GM15510 (cell line): Measurements from ENCODE around the gene TTC28.

Experiments
- POLR2A ChIP-seq: IDR thresholded peaks from 3 replicates; pipeline ENCODE4 v1.6.1; 2011; ENCODE audit warnings: borderline replicate concordance; ENCODE audit not compliant: insufficient read length; ENCODE audit errors: extremely low read depth

Gene TTC28

GRCh38 chr22:28329186-28330073 lies 350.2 kb downstream of the TTC28 start:
- TF ChIP-seq POLR2A: no peak

GRCh38 chr22:28328756-28329155 lies 350.9 kb downstream of the TTC28 start:
- no peak for TF ChIP-seq POLR2A

GRCh38 chr22:28316014-28316413 lies 363.6 kb downstream of the TTC28 start:
- no peak for TF ChIP-seq POLR2A

GRCh38 chr22:28314959-28315358 lies 364.7 kb downstream of the TTC28 start:
- no peak for TF ChIP-seq POLR2A

DNA sequence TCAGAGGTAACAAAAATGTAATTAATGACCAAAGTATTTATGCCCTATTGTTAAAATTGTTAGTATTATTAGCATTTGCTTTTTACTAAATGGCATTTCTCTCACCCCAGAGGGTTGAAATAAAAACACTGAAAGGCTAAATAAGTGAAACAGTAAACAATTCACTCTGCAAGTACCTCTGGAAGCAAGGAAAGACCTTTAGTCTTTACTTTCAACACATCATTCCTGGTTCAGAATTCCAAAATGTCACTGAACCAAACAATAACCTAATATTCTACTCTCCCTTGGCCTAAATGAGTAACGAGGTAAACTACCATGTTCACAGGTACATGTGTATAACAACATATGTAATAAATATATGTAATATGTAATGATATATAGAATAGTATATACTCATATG lies 369.3 kb downstream of the TTC28 start:
- no peak for TF ChIP-seq POLR2A

GRCh38 chr22:28299753-28300152 lies 379.9 kb downstream of the TTC28 start:
- TF ChIP-seq POLR2A: no peak

DNA sequence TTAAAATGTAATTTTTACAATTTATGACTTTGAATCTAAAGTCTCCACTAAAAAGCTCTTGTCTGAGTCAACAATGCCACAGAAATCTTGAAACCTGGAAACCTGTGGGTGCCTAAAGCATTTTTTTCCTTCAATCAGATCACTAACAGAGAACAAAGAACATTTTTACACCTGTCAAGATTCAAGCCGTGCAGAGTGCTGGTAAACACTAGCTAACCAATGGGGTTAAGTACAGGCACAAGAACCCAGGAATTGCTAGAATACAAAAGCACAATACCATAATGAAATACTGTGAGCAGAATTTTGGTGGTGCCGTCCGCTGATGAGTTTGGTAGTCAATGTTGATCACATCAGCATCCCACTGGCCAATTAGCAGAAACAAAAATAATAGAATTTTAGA lies 380.3 kb downstream of the TTC28 start:
- no peak for TF ChIP-seq POLR2A

GRCh38 chr22:28297504-28297903 lies 382.1 kb downstream of the TTC28 start:
- no peak for TF ChIP-seq POLR2A

DNA sequence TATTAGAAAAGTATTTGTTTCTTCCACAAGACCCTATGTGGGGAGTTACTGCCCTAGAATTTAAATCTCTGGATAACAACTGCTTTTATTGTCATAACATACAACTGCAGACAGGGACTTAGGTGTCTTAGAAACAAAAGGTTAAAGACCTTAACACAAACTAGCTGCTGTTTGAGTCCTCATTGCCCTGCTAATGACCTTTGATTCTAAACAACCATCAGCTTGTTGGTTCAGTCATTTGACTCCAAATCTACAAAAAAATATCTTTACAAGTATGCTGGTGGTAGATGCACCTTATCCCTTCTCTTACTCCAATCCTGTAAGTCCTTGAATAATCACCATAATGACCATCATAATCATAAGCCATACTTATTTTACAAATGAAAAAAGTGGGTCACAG lies 383.2 kb downstream of the TTC28 start:
- no peak for TF ChIP-seq POLR2A

DNA sequence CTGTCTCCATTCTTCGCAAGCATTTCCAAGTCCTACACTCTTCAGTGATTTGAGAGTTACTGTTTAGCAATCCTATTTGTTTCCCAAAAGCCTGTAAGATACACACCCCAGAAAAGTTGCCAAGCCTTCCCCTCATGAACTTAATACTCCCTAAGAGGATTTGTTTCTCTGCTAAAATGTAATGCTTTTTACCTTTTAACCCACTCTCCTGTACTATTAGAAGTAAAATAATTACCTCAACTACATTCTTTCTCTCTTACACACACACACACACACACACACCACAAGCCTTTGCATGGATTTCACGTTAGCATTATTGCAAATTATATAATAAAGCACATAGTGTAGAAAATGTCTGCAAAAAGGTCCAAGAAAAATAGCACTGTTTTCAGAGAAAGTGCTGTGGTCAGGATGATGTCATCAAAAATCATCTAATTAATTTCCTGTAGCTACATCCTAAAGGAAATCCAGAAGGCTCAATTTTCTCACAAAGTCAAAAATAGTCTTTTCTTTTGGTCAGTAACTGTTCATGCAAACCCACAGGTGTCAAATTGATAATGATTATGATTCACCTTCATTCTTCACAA lies 396.5 kb downstream of the TTC28 start:
- no peak for TF ChIP-seq POLR2A

DNA sequence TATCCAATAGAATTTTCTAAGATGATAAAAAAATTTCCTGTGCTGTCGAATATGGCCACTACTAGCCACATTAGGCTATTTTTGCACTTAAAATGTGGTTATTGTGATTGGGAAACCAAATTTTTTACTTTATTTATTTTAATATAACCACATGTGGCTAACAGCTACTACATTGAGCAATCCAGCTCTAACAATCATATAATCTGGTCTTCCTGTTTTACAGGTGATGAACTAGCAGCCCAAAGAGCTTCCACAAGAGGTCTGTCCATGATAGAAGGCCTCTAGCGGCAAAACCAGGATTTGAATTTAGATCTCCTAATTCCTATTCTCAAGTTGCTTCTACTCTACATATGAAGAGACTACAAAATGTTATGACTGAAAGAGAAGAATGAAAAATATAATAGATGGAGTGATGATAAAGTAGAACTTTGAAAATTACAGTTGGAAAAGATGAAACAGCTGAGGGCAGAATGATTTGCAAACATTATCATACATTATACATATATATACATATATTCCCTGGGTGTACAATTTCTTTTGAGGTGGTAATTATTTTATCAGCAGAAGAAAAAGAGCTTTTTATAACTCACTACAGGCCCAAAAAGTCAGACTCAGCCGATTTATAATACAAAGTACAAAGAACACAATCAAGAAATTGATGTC lies 397.1 kb downstream of the TTC28 start:
- TF ChIP-seq POLR2A: no peak

- TF ChIP-seq POLR2A: no peak
These were observed 399.8 kb downstream of the TTC28 start for GRCh38 chr22:28279888-28280287.

GRCh38 chr22:28269277-28269676 lies 410.4 kb downstream of the TTC28 start:
- no peak for TF ChIP-seq POLR2A

DNA sequence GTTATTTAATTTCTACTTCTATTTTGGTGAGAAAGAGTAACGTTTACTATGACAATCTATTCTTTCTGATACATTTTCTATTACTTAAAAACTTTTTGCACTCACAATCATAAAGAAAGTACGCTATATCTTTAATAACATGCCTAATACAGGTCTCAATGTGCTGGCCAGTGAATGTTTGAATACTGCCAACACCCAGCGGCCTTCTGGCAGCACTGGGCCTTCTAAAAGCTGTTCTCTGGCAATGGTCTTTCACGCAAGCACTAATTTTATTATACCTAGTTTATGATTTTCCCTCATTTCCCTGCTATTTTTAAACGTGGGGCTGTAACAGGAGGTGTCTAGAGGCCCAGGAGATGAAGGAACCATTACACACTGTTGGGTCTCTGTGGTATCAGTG lies 410.8 kb downstream of the TTC28 start:
- TF ChIP-seq POLR2A: no peak

DNA sequence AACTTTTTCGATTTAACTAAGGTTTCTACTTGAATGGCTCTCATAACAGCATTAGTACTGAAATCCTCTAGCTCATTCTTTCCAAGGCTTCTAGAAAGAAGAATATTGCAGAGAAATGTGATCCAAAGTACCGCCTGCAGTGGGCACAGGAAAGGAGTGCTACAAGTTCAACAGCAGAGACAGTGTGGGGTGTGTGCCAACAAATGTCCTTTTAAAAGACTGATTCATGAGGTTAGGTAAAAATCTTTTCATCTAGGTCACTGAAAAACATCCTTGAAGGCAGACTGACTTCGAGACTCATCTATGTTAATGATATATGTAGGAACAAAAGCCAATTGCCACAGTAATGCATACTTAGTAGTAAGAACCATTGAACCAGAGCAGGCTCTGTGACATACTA lies 411.5 kb downstream of the TTC28 start:
- TF ChIP-seq POLR2A: no peak

DNA sequence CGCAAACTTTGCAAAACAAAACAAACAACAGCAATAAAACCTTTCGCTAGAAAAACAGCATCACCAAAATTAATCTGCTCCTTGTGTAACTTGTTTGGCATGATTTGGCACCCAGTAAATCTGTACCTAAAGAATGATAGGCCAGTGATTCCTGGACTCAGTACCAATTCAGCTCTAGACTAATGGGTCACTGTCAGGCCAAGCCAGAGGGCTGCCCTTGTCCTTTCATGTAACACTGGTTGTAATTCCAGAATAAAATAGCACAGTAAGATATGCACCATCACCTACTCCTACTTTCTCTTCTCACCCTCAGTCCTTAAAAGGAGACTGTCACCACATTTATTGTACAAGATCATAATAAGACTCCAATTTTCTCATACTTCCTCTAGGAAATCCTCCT lies 419.0 kb downstream of the TTC28 start:
- no peak for TF ChIP-seq POLR2A

DNA sequence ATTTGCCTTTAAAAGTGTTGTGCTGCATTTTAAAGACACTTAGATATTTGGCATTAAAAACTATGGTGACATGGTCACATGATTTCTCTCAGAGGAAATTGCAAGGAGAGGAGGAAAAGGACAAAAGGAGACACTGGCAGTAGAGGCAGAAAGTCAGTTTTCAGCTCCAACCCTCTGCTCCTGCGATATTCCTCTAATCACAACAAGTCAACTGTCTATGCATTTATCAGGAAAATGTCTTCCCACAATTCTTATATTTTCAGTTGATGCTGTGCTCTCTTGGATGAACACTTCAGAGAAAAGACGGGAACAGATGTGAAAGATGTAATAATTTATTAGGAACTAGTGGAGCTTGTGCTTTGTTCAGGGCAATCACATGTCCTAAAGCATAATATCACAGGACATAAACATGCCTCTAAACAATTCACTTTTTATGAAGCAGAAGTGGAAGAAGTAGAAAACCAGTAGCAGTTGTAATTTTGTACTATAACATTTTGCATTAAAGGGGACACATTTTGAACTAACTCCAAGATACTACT lies 419.8 kb downstream of the TTC28 start:
- no peak for TF ChIP-seq POLR2A

GRCh38 chr22:28254396-28254795 lies 425.2 kb downstream of the TTC28 start:
- TF ChIP-seq POLR2A: no peak
